K562 (cell line): ENCODE results near the gene LIX1L. TPM values are rescaled to one million over a fixed set of nuclear protein-coding genes. Genes with fewer than 3 reads are reported as not detected.

Experiments used
- BCLAF1 ChIP-seq, 2 experiments: fragments of 450-650 bp in 1 of 2; IDR thresholded peaks; 2 replicates each; pipeline ENCODE4 v1.6.1; 2011 to 2017; ENCODE audit warnings: low read depth in 2 of 2, antibody characterized with exemption in 1 of 2, borderline replicate concordance in 1 of 2, low read length in 1 of 2, mild to moderate bottlenecking in 1 of 2, mixed read lengths in 1 of 2; ENCODE audit not compliant: control insufficient read depth in 1 of 2
- BRD4 ChIP-seq: fragments of 200-600 bp; sonication (generic); IDR thresholded peaks from 2 replicates; pipeline ENCODE4 v1.6.1; 2017; ENCODE audit warnings: inconsistent platforms
- CBX8 ChIP-seq: fragments of 200-600 bp; sonication (generic); IDR thresholded peaks from 2 replicates; pipeline ENCODE4 v1.6.1; 2012; ENCODE audit warnings: borderline replicate concordance, mixed run types, low read depth, mild to moderate bottlenecking, moderate library complexity, mixed read lengths, low read length, control low read depth, inconsistent platforms; ENCODE audit not compliant: poor library complexity, severe bottlenecking; ENCODE audit errors: extremely low read depth
- E2F8 ChIP-seq: fragments of 450-650 bp; IDR thresholded peaks from 2 replicates; pipeline ENCODE4 v1.7.1; 2018; ENCODE audit warnings: mild to moderate bottlenecking, low read depth; ENCODE audit not compliant: partially characterized antibody
- JUND ChIP-seq, 2 experiments: IDR thresholded peaks; 2 replicates in 1 of 2; 3 replicates in 1 of 2; pipeline ENCODE4 v1.6.1; 2011; ENCODE audit warnings: borderline replicate concordance in 2 of 2, low read depth in 2 of 2, low read length in 2 of 2, improper control_type of control experiment in 1 of 2, missing biosample characterization in 1 of 2, missing genetic modification characterization in 1 of 2, missing genetic modification reagents in 1 of 2
- KDM5B ChIP-seq: fragments of 200-600 bp; sonication (generic); IDR thresholded peaks from 2 replicates; pipeline ENCODE4 v1.6.1; 2012; ENCODE audit warnings: low read depth, mild to moderate bottlenecking, moderate library complexity, low read length, control low read depth, inconsistent platforms; ENCODE audit not compliant: insufficient replicate concordance
- KLF1 ChIP-seq: fragments of 450-650 bp; IDR thresholded peaks from 2 replicates; pipeline ENCODE4 v1.6.1; 2016; ENCODE audit warnings: missing genetic modification characterization, missing compliant biosample characterization
- MXI1 ChIP-seq: IDR thresholded peaks from 2 replicates; pipeline ENCODE4 v1.6.1; 2011; ENCODE audit warnings: low read depth, mild to moderate bottlenecking, improper control_type of control experiment, low read length
- NR2F6 ChIP-seq: fragments of 450-650 bp; formaldehyde crosslinking; IDR thresholded peaks from 2 replicates; pipeline ENCODE4 v1.4.0; 2020; ENCODE audit warnings: mild to moderate bottlenecking
- POLR2A ChIP-seq: fragments of 450-650 bp; conservative IDR thresholded peaks from 2 replicates; pipeline ENCODE4 v1.6.1; 2016
- RBM15 ChIP-seq: fragments of 200-400 bp; formaldehyde crosslinking; IDR thresholded peaks from 2 replicates; pipeline ENCODE4 v1.6.1; 2018; ENCODE audit warnings: mild to moderate bottlenecking, low read length, moderate library complexity; ENCODE audit not compliant: insufficient read depth
- SMARCA4 ChIP-seq: fragments of 450-650 bp; IDR thresholded peaks from 2 replicates; pipeline ENCODE4 v1.6.1; 2016
- SMARCE1 ChIP-seq: fragments of 450-650 bp; IDR thresholded peaks from 2 replicates; pipeline ENCODE4 v1.7.1; 2016; ENCODE audit warnings: mild to moderate bottlenecking
- SNRNP70 ChIP-seq: fragments of 200-400 bp; formaldehyde crosslinking; optimal IDR thresholded peaks from 2 replicates; pipeline ENCODE3; 2017; ENCODE audit warnings: low read depth, low read length
- SPI1 ChIP-seq: IDR thresholded peaks from 2 replicates; pipeline ENCODE4 v1.6.1; 2011; ENCODE audit warnings: low read depth, low read length, control low read depth, borderline replicate concordance
- U2AF2 ChIP-seq: fragments of 200-400 bp; formaldehyde crosslinking; optimal IDR thresholded peaks from 2 replicates; pipeline ENCODE3; 2017; ENCODE audit warnings: low read depth, mild to moderate bottlenecking, low read length
- ZKSCAN1 ChIP-seq: fragments of 150-350 bp; IDR thresholded peaks from 2 replicates; pipeline ENCODE4 v1.6.1; 2016; ENCODE audit warnings: low read depth, low read length
- ZNF655 ChIP-seq: fragments of 250-450 bp; sonication (Bioruptor Pico); IDR thresholded peaks from 2 replicates; pipeline ENCODE4 v1.5.0; 2021
- polyA plus RNA-seq, 8 experiments: library from polyadenylated mRNA; depleted of rRNA in 4 of 8; stranded (reverse) in 5 of 8; unstranded in 3 of 8; fragments of >200 nt; fragmentation: Nextera tagmentation in 2 of 8; fragmentation: Illumina TruSeq in 1 of 8; extraction: Ambion mirVana in 2 of 8; extraction: Trizol in 1 of 8; gene quantifications; 2 replicates each; pipeline versions ENCODE4 v1.2.1 to v1.2.3, GENCODE V29; 2011 to 2014; ENCODE audit warnings: inconsistent platforms in 1 of 8, missing spikeins in 1 of 8
- total RNA-seq, 7 experiments: library from RNA; depleted of rRNA in 6 of 7; stranded (reverse); fragments of >200 nt in 6 of 7; fragmentation: Illumina TruSeq in 2 of 7; extraction: Trizol in 2 of 7; gene quantifications; 2 replicates each; pipeline versions ENCODE4 v1.2.1 to v1.2.3, GENCODE V29; 2011 to 2021; ENCODE audit warnings: low replicate concordance in 1 of 7

Gene LIX1L
- total and polyA plus RNA-seq, 9 of the 15 experiments (the other 6 are each of a cell fraction or from before 2014, with no cell fraction given) = 4.6 to 26.5 (median 12.5) TPM

GRCh38 chr1:145918144-145918991 is 39.4 kb downstream of the LIX1L start, which contains the start of gene PEX11B (continued):
- TF ChIP-seq SPI1 = peak; percentile 48; the same call in 1 of the 2 replicates
- TF ChIP-seq KDM5B = peak; percentile 72
- peak; percentile 78 for TF ChIP-seq POLR2A
- TF ChIP-seq BRD4 = no peak
- 0 out of 2 replicates have a peak, but pooled peaks have one; percentile 11 for TF ChIP-seq JUND (IDR thresholded peaks at IDR 0.05; ENCODE audit: borderline replicate concordance, low read depth, low read length)
- no peak for TF ChIP-seq JUND (tag; IDR thresholded peaks at IDR 0.05; ENCODE audit: borderline replicate concordance, low read depth, low read length)
- no peak for TF ChIP-seq ZNF655 (CRISPR knock-in tag)
- no peak for TF ChIP-seq NR2F6 (CRISPR knock-in tag)
- TF ChIP-seq SMARCE1 = no peak
- no peak for TF ChIP-seq CBX8
- peak; percentile 2; the same call in 1 of the 2 replicates for TF ChIP-seq ZKSCAN1
- no peak for TF ChIP-seq KLF1 (tag)
- TF ChIP-seq RBM15 = no peak
- no peak for TF ChIP-seq SMARCA4
- peak; percentile 24 for TF ChIP-seq E2F8
- no peak for TF ChIP-seq U2AF2
- TF ChIP-seq BCLAF1 (IDR thresholded peaks at IDR 0.05; ENCODE audit: borderline replicate concordance in 1 of 2, control insufficient read depth in 1 of 2, low read depth in 2 of 2, low read length in 1 of 2) = no peak
- TF ChIP-seq MXI1 = peak; percentile 75
- TF ChIP-seq SNRNP70 = no peak
